GM06990 (cell line): ENCODE data around the gene ODF4.

Source experiments
- DNase-seq: peaks from one replicate; pipeline ENCODE4 v3.0.0-alpha.2; 2011; ENCODE audit not compliant: insufficient read length; ENCODE audit errors: extremely low read depth
- H3K27me3 ChIP-seq: replicated peaks from 2 replicates; pipeline ENCODE4 v1.6.0; 2011; ENCODE audit warnings: low read length; ENCODE audit not compliant: control insufficient read depth, insufficient read depth
- H3K36me3 ChIP-seq: 2 replicates; pipeline ENCODE4 v1.5.1; 2011; ENCODE audit warnings: low read length; ENCODE audit not compliant: control insufficient read depth, insufficient read depth
- H3K4me3 ChIP-seq: replicated peaks from 2 replicates; pipeline ENCODE4 v1.5.1; 2011; ENCODE audit warnings: low read depth, mild to moderate bottlenecking, control low read depth, low read length
- CTCF ChIP-seq: IDR thresholded peaks from 2 replicates; pipeline ENCODE4 v1.5.1; 2011; ENCODE audit warnings: low read length, control low read depth, mild to moderate bottlenecking, inconsistent platforms; ENCODE audit not compliant: insufficient read depth, poor library complexity, severe bottlenecking

Gene ODF4

DNA sequence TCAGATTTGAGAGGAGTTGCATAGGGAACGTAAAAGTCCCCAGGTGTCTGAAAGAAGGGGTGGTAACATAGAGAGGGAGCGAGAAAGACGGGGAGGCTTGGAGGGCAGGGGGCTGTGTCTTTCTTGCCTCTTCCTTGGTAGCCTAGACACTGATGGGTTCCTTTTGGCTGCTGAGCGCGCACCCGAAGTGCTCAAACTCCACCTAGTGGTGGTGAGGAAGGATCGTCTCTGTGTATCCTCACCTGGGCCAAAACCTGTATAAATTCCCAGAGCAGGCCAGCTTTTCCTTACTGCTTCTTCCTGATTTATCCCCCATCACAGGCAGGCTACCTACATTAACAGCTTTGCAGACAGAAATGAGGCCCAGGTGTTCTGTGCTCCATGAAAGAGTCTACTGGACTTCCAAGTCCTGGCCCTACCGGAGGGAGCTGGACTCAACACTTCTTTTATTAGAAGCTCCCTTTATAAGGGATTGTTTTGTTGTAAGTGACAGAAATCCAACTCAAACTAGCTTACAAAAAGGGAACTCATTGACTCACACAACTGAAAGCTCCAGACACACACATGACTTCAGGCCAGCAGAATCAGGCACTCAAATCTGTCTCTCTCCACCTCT is 38.9 kb upstream of the ODF4 start:
- peak; percentile 85 for TF ChIP-seq CTCF
- no peak overlapping the region for H3K4me3 ChIP-seq
- no peaks in the 10 kb centered on the region for H3K36me3 ChIP-seq
- no peaks in the 10 kb centered on the region for H3K27me3 ChIP-seq
- DNase-seq: no peak

DNA sequence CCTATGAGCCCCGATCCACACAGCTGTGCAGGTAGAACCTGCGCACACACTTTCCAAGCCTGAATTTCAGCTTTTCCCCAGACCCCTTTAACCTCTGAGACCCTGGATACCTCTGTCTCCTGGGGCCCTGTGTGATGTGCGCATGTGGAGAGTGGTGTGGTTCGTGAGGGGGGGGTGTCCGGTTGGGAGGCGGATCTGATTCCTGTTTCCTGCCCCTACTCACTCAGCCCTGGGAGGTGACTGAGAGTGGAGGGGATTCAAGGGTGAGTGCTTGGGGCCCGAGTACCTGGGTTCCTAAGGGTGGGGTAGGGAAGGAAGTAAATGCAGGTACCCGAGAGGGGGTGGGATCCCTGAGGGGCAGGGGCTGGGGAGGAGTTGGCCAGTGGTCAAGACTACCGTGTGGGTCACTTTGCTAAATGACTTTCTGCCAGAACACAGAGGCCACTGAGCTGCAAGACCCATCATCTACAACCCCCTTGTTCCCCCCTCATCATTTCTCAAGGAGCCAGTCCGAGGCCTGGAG is 29.0 kb upstream of the ODF4 start:
- Histone ChIP-seq H3K36me3 (no peaks in the 10 kb centered on the region), H3K4me3 (no peak overlapping the region), H3K27me3 (no peaks in the 10 kb centered on the region; the same call in none of the 2 replicates)
- no peak for TF ChIP-seq CTCF
- DNase-seq: no peak

GRCh38 chr17:8311131-8311790 is 28.4 kb upstream of the ODF4 start:
- DNase-seq: no peak
- Histone ChIP-seq H3K36me3 (no peaks in the 10 kb centered on the region), H3K4me3 (no peak overlapping the region), H3K27me3 (no peaks in the 10 kb centered on the region; the same call in none of the 2 replicates)
- TF ChIP-seq CTCF: no peak

- Histone ChIP-seq H3K4me3 (no peak overlapping the region), H3K27me3 (no peaks in the 10 kb centered on the region; the same call in none of the 2 replicates), H3K36me3 (no peaks in the 10 kb centered on the region)
- DNase-seq: no peak
- TF ChIP-seq CTCF: no peak
Observed at GRCh38 chr17:8312251-8312650, 27.4 kb upstream of the ODF4 start.

DNA sequence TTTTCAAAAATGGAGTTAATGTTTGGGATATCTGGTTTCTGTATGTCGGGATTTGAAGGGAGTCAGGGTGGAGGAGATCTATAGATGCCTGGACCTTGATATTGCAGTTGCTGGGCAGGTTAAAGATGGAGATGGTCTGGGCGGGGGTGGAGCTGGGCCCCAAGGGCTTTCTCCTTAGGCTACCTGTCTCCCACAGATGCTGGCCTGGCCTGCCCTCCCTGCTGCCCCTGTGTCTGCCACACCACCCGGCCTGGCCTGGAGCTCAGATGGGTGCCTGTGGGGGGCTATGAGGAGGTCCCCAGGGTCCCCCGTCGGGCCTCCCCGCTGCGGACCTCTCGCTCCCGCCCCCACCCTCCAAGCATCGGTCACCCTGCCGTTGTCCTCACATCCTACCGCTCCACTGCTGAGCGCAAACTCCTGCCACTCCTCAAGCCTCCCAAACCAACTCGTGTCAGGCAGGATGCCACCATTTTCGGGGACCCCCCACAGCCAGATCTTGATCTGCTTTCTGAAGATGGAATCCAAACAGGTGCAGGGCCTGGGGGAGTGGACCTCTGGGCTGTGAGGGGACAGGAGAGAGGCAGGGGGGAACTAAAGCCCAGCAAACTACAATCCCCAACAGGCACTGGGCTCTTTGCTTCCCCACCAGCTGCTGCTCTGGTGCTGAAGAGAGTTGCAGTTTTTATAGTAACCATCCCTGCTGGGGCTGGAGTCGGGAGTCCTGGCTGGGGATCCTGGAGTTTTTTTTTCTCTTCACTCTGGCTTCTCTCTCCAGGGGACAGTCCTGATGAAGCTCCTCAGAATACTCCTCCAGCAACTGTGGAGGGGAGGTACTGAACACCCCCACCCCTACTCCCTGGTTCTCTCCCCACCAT is 26.7 kb upstream of the ODF4 start:
- DNase-seq: no peak
- H3K27me3 ChIP-seq: no peaks in the 10 kb centered on the region; the same call in none of the 2 replicates
- no peak overlapping the region for H3K4me3 ChIP-seq
- H3K36me3 ChIP-seq: no peaks in the 10 kb centered on the region
- TF ChIP-seq CTCF: no peak
